ENCODE data around the gene CLDN19. TPM values are rescaled to one million over a fixed set of nuclear protein-coding genes. Genes with fewer than 3 reads are reported as not detected.

The CLDN19 gene
- total and polyA plus RNA-seq, 2 of the 8 experiments (the other 6 are each of a cell fraction or from before 2014, with no cell fraction given), result 9.7 to 17.2 TPM

DNA sequence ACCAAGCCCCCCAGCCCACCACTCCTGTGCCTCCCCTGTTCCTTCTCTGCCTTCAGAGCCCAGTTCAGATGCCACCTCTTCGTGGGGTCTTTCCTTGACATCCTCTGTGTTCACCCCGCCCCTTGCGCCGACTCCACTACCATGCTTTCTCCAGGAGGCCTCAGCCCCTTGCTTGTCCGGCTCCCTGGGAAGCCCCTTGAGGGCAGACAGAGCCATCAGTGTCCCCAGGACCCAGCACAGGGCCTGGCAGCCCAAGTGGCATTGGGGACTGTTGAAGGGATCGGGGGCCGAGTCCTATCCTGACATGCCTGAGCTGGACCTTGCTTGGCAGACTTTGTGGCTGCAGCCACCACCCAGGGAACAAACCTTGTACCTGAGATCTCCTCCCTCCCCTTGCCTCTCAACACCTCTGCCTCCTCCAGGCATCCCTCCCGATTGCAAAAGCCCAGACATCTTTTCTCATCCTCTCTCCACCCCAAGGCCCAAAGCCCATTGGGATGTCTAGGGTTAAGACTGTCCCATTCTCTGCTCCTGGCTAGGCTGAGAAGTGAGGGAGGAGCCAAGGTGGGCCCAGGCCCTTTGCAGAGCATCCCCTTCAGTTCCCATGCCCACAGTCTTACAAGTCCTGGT, 3.4 kb downstream of the CLDN19 start:
- WGBS, 2 experiments (ENCODE audit: extremely low coverage in 1 of 2, insufficient coverage in 1 of 2, insufficient read length in 1 of 2, insufficient replicate concordance in 2 of 2, low coverage in 1 of 2, low lambda C conversion rate in 2 of 2, missing lambda C conversion rate in 1 of 2), result 91% methylated on average over 8 of the region's 8 CpGs; no CpG with 5 or more reads in 1 of the 2 experiments
- Histone ChIP-seq H2BK120ac (replicated peaks; ENCODE audit: low read depth, low read length) (no peak overlapping the region), H2BK12ac (ENCODE audit: low read depth, low read length) (no peak overlapping the region), H3K23ac (ENCODE audit: insufficient read length) (no peak overlapping the region), H3K27me3 (replicated peaks in 1 of 4; ENCODE audit: control insufficient read depth in 3 of 4, extremely low read depth in 1 of 4, insufficient read depth in 3 of 4, low read length in 3 of 4) (no peaks in the 10 kb centered on the region), H2BK20ac (ENCODE audit: low read length) (no peak overlapping the region), H3K4me1 (replicated peaks in 1 of 4; ENCODE audit: control insufficient read depth in 3 of 4, insufficient read depth in 4 of 4, low read length in 3 of 4) (peaks cover 0 to 34% (median 25%) of the 10 kb centered on the region in 4 experiments; a peak in 6 of 7 replicates), H3K27ac (ENCODE audit: low read depth, low read length) (no peak overlapping the region), H2BK15ac (ENCODE audit: low read length) (no peak overlapping the region), H3K36me3 (ENCODE audit: control insufficient read depth in 2 of 4, insufficient read depth in 4 of 4, low read length in 3 of 4) (no peaks in the 10 kb centered on the region), H4K91ac (replicated peaks; ENCODE audit: insufficient read length, low read length) (no peak overlapping the region), H2AK5ac (ENCODE audit: low read depth, low read length) (no peak overlapping the region; the same call in 1 of the 2 replicates), H3K23me2 (ENCODE audit: low read depth, low read length) (peaks cover 5% of the 10 kb centered on the region; the same call in 1 of the 2 replicates), H3K4ac (replicated peaks; ENCODE audit: insufficient read length, low read depth, low read length) (no peak overlapping the region), H4K5ac (ENCODE audit: insufficient read length, low read depth, low read length) (no peak overlapping the region), H3K4me3 (ENCODE audit: extremely low read depth in 1 of 4, insufficient read depth in 2 of 4, low read depth in 3 of 4, low read length in 4 of 4) (no peak overlapping the region), H4K20me1 (replicated peaks in 1 of 2; ENCODE audit: control insufficient read depth in 1 of 2, insufficient read depth in 2 of 2, low read length in 2 of 2) (peaks cover 0 to 4% of the 10 kb centered on the region in 2 experiments), H2AFZ (ENCODE audit: low read length) (no peak overlapping the region), H3K18ac (ENCODE audit: extremely low read depth, low read length) (no peak overlapping the region), H3K9me3 (ENCODE audit: insufficient read depth in 2 of 2, low read depth in 1 of 2, low read length in 1 of 2) (no peaks in the 10 kb centered on the region), H3K9ac (replicated peaks in 1 of 4; ENCODE audit: extremely low read depth in 1 of 4, low read depth in 3 of 4, low read length in 3 of 4) (no peak overlapping the region), H3K56ac (replicated peaks; ENCODE audit: insufficient read length, low read depth, low read length) (no peak overlapping the region), H3K14ac (ENCODE audit: insufficient read length) (no peak overlapping the region), H2BK5ac (ENCODE audit: low read depth, low read length) (0 out of 2 replicates have a peak overlapping the region, but pooled peaks have one; percentile 39), H3K79me1 (ENCODE audit: low read depth, low read length) (peaks cover 3% of the 10 kb centered on the region; the same call in 1 of the 2 replicates), H3K79me2 (ENCODE audit: control insufficient read depth in 1 of 2, insufficient read depth in 2 of 2, low read length in 2 of 2) (no peaks in the 10 kb centered on the region), H4K8ac (ENCODE audit: extremely low read depth, insufficient read depth, low read length) (no peak overlapping the region; the same call in 1 of the 2 replicates), H3K4me2 (ENCODE audit: insufficient read depth in 1 of 2, low read depth in 2 of 2, low read length in 2 of 2) (no peak overlapping the region)
- ChIA-PET POLR2A (ENCODE audit: partially characterized antibody) (interaction anchor here (2.2 kb wide), 1 partner anchor 55 kb away, joined by 7 read pairs; the partner anchor contains the start of gene YBX1), CTCF (ENCODE audit: partially characterized antibody) (interaction anchor here (0.6 to 6.4 kb wide), 8 partner anchors 9 to 562 kb away, joined by 3 to 62 read pairs (median 4); no protein-coding TSS in a partner anchor)
- FAIRE-seq (no peak), DNase-seq (ENCODE audit: low read depth in 1 of 2, low spot score in 2 of 2) (no peak)
- TF ChIP-seq SRF (IDR thresholded peaks at IDR 0.05; ENCODE audit: low read depth, low read length) (no peak), SP1 (IDR thresholded peaks at IDR 0.05; ENCODE audit: low read depth, low read length) (no peak)

All from H1 (cell line).